B cell (primary cell): ENCODE results near the gene SYNRG.

ENCODE experiments used
- EZH2 ChIP-seq: IDR thresholded peaks from 2 replicates; pipeline ENCODE4 v1.6.1; 2012; ENCODE audit warnings: borderline replicate concordance, low read depth, mild to moderate bottlenecking, moderate library complexity, low read length; ENCODE audit not compliant: insufficient read depth, poor library complexity, severe bottlenecking
- TF ChIP-seq, protein P1 (sequence below): fragments of 200-600 bp; IDR thresholded peaks from one replicate; pipeline ENCODE4 v1.8.0; 2022; ENCODE audit warnings: antibody characterized with exemption, mild to moderate bottlenecking

- TF ChIP-seq, protein P1, sequence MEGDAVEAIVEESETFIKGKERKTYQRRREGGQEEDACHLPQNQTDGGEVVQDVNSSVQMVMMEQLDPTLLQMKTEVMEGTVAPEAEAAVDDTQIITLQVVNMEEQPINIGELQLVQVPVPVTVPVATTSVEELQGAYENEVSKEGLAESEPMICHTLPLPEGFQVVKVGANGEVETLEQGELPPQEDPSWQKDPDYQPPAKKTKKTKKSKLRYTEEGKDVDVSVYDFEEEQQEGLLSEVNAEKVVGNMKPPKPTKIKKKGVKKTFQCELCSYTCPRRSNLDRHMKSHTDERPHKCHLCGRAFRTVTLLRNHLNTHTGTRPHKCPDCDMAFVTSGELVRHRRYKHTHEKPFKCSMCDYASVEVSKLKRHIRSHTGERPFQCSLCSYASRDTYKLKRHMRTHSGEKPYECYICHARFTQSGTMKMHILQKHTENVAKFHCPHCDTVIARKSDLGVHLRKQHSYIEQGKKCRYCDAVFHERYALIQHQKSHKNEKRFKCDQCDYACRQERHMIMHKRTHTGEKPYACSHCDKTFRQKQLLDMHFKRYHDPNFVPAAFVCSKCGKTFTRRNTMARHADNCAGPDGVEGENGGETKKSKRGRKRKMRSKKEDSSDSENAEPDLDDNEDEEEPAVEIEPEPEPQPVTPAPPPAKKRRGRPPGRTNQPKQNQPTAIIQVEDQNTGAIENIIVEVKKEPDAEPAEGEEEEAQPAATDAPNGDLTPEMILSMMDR, result no peak
- no peak for TF ChIP-seq EZH2
These were observed 87.4 kb downstream of the SYNRG start for GRCh38 chr17:37521821-37522220.
